SK-N-SH (cell line): ENCODE results near the gene C11orf42. TPM values are rescaled to one million over a fixed set of nuclear protein-coding genes. Genes with fewer than 3 reads are reported as not detected.

Experiments used
- CTCF ChIA-PET: fragments of 300-600, 350-600 bp; formaldehyde crosslinking; extraction: SDS; loops from one replicate; lab custom pipeline; 2021; lab: Yijun Ruan, JAX
- POLR2A ChIA-PET: fragments of 350-600 bp; sonication (Branson Sonifier 250); formaldehyde crosslinking; extraction: SDS; loops from one replicate; lab custom pipeline; 2020; ENCODE audit warnings: antibody characterized with exemption, inconsistent platforms; lab: Yijun Ruan, JAX
- DNase-seq: peaks from one replicate; pipeline ENCODE4 v3.0.0; 2012
- H2AFZ ChIP-seq: fragments of 200-600 bp; sonication (generic); 2 replicates; pipeline ENCODE4 v1.8.1; 2016; ENCODE audit warnings: antibody characterized with exemption, mild to moderate bottlenecking, low read depth
- H3F3A ChIP-seq: fragments of 200-600 bp; sonication (generic); replicated peaks from 2 replicates; pipeline ENCODE3; 2016; ENCODE audit warnings: antibody characterized with exemption, mild to moderate bottlenecking; ENCODE audit not compliant: insufficient read depth
- H3K27ac ChIP-seq, 2 experiments: fragments of 200-500 bp in 1 of 2; fragments of 200-600 bp in 1 of 2; sonication (Bioruptor generic) in 1 of 2; sonication (generic), shearing (Covaris generic) in 1 of 2; 2 replicates each; pipeline versions ENCODE4 v1.5.1 to v1.6.1; 2014 to 2016; ENCODE audit warnings: low read depth in 2 of 2, inconsistent platforms in 1 of 2, low read length in 1 of 2, mild to moderate bottlenecking in 1 of 2, mixed read lengths in 1 of 2
- H3K27me3 ChIP-seq: fragments of 200-600 bp; sonication (generic), shearing (Covaris generic); 2 replicates; pipeline ENCODE4 v1.6.1; 2016; ENCODE audit warnings: mixed run types; ENCODE audit not compliant: insufficient read depth
- H3K36me3 ChIP-seq, 2 experiments: fragments of 200-500 bp in 1 of 2; fragments of 200-600 bp in 1 of 2; sonication (Bioruptor generic) in 1 of 2; sonication (generic) in 1 of 2; replicated peaks in 1 of 2; 2 replicates each; pipeline versions ENCODE3 to v1.5.1; 2014 to 2016; ENCODE audit warnings: low read length in 1 of 2, mild to moderate bottlenecking in 1 of 2; ENCODE audit not compliant: insufficient read depth in 2 of 2, control insufficient read depth in 1 of 2
- H3K4me1 ChIP-seq, 2 experiments: fragments of 200-500 bp in 1 of 2; fragments of 200-600 bp in 1 of 2; sonication (Bioruptor generic) in 1 of 2; sonication (generic), shearing (Covaris generic) in 1 of 2; 2 replicates each; pipeline versions ENCODE4 v1.5.1 to v1.6.1; 2014 to 2016; ENCODE audit warnings: low read depth in 1 of 2, low read length in 1 of 2, mixed run types in 1 of 2; ENCODE audit not compliant: insufficient read depth in 2 of 2, control insufficient read depth in 1 of 2
- H3K4me2 ChIP-seq: fragments of 200-600 bp; sonication (generic), shearing (Covaris generic); 2 replicates; pipeline ENCODE4 v1.6.1; 2017; ENCODE audit warnings: mixed run types
- H3K4me3 ChIP-seq, 2 experiments: fragments of 200-500 bp in 1 of 2; fragments of 200-600 bp in 1 of 2; sonication (Bioruptor generic) in 1 of 2; sonication (generic), shearing (Covaris generic) in 1 of 2; 2 replicates each; pipeline versions ENCODE4 v1.5.1 to v1.8.1; 2014 to 2016; ENCODE audit warnings: low read depth in 2 of 2, inconsistent platforms in 1 of 2, low read length in 1 of 2, mild to moderate bottlenecking in 1 of 2, mixed read lengths in 1 of 2, moderate library complexity in 1 of 2
- H3K79me2 ChIP-seq: fragments of 200-600 bp; sonication (generic); 2 replicates; pipeline ENCODE4 v1.8.1; 2017; ENCODE audit warnings: mild to moderate bottlenecking; ENCODE audit not compliant: insufficient read depth
- H3K9ac ChIP-seq: fragments of 200-600 bp; sonication (generic); 2 replicates; pipeline ENCODE4 v1.6.1; 2017; ENCODE audit warnings: mixed run types
- H3K9me2 ChIP-seq: fragments of 200-600 bp; sonication (generic); 2 replicates; pipeline ENCODE4 v1.6.1; 2017; ENCODE audit warnings: mixed run types
- H3K9me3 ChIP-seq: fragments of 200-600 bp; sonication (generic); 2 replicates; pipeline ENCODE4 v1.6.1; 2017; ENCODE audit warnings: mixed run types, mild to moderate bottlenecking, moderate library complexity
- H4K20me1 ChIP-seq: fragments of 200-600 bp; sonication (generic); 2 replicates; pipeline ENCODE4 v1.6.1; 2017; ENCODE audit warnings: mild to moderate bottlenecking, mixed run types; ENCODE audit not compliant: insufficient read depth
- CHD2 ChIP-seq: fragments of 150-350 bp; IDR thresholded peaks from 2 replicates; pipeline ENCODE4 v1.6.1; 2018; ENCODE audit warnings: low read length; ENCODE audit not compliant: partially characterized antibody
- EZH2phosphoT487 ChIP-seq: fragments of 200-600 bp; sonication (generic); IDR thresholded peaks from 2 replicates; pipeline ENCODE4 v1.6.1; 2017; ENCODE audit warnings: low read depth, mixed run types, mild to moderate bottlenecking, antibody characterized with exemption, moderate library complexity, borderline replicate concordance
- FOXJ3 ChIP-seq: sonication (generic); formaldehyde crosslinking; IDR thresholded peaks from 2 replicates; pipeline ENCODE4 v1.5.1; 2020; ENCODE audit warnings: mild to moderate bottlenecking, missing genetic modification reagents
- FOXM1 ChIP-seq: IDR thresholded peaks from 2 replicates; pipeline ENCODE4 v1.4.0; 2012; ENCODE audit warnings: low read depth, mild to moderate bottlenecking
- GATA2 ChIP-seq: sonication (generic); formaldehyde crosslinking; IDR thresholded peaks from 2 replicates; pipeline ENCODE4 v1.5.0; 2020; ENCODE audit warnings: mild to moderate bottlenecking, missing genetic modification reagents
- MEF2A ChIP-seq: IDR thresholded peaks from 2 replicates; pipeline ENCODE4 v1.4.0; 2012; ENCODE audit warnings: low read depth, borderline replicate concordance
- RCOR1 ChIP-seq: fragments of 150-350 bp; IDR thresholded peaks from 2 replicates; pipeline ENCODE4 v1.6.1; 2017; ENCODE audit warnings: antibody characterized with exemption, low read length
- RXRA ChIP-seq: IDR thresholded peaks from 2 replicates; pipeline ENCODE4 v1.4.0; 2012; ENCODE audit warnings: low read depth, mild to moderate bottlenecking, borderline replicate concordance
- TCF12 ChIP-seq: IDR thresholded peaks from 2 replicates; pipeline ENCODE4 v1.4.0; 2012
- USF2 ChIP-seq: fragments of 150-350 bp; IDR thresholded peaks from 2 replicates; pipeline ENCODE4 v1.6.1; 2017; ENCODE audit warnings: antibody characterized with exemption, low read length, low read depth, borderline replicate concordance
- WGBS: methylation state at CpG from one replicate; pipeline ENCODE4 v1.1.6; 2017; ENCODE audit warnings: low lambda C conversion rate; 5-methylcytosine and 5-hydroxymethylcytosine counted together
- polyA plus RNA-seq, 3 experiments: library from polyadenylated mRNA; depleted of rRNA; stranded (reverse); fragments of >200 nt; gene quantifications; 2 replicates each; pipeline ENCODE4 v1.2.3, GENCODE V29; 2012
- TF ChIP-seq, protein P1 (sequence below): IDR thresholded peaks from 2 replicates; pipeline ENCODE4 v1.4.0; 2012; ENCODE audit warnings: low read depth, borderline replicate concordance

C11orf42 gene
- polyA plus RNA-seq, 1 of the 3 experiments (the other 2 are of a cell fraction), result not detected

DNA sequence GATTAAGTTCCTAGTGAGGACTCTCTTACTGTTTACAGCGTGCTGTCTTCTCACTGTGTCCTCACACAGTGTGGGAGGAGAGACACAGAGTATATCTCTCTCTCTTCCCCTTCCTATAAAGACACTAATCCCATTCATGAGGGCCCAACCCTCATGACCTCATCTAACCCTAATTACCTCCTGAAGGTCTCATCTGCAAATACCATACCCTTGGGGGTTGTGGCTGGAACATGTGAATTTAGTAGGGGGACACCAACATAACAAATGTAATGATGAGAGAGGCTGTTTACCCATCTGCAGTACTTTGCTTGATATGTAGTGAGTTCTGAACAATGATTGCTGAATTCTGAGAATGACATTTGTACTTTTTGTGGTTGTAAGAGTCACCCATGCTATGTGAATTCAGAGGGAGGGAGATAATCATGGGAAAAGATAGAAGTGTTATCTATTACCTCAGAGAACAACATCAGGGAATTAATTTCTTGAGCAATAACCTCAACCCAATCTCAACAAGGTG is 11.2 kb upstream of the C11orf42 start:
- Histone ChIP-seq H3K9me2 (no peaks in the 10 kb centered on the region), H3K4me2 (no peak overlapping the region), H3K27me3 (no peaks in the 10 kb centered on the region), H3F3A (no peaks in the 10 kb centered on the region), H3K9ac (no peak overlapping the region), H3K36me3 (no peaks in the 10 kb centered on the region), H2AFZ (no peak overlapping the region), H3K9me3 (no peaks in the 10 kb centered on the region), H3K4me3 (no peak overlapping the region), H3K27ac (no peak overlapping the region), H4K20me1 (no peaks in the 10 kb centered on the region), H3K4me1 (no peaks in the 10 kb centered on the region), H3K79me2 (no peaks in the 10 kb centered on the region)
- ChIA-PET POLR2A (no interaction called here), CTCF (no interaction called here)
- no peak for TF ChIP-seq MEF2A
- TF ChIP-seq, protein P1, sequence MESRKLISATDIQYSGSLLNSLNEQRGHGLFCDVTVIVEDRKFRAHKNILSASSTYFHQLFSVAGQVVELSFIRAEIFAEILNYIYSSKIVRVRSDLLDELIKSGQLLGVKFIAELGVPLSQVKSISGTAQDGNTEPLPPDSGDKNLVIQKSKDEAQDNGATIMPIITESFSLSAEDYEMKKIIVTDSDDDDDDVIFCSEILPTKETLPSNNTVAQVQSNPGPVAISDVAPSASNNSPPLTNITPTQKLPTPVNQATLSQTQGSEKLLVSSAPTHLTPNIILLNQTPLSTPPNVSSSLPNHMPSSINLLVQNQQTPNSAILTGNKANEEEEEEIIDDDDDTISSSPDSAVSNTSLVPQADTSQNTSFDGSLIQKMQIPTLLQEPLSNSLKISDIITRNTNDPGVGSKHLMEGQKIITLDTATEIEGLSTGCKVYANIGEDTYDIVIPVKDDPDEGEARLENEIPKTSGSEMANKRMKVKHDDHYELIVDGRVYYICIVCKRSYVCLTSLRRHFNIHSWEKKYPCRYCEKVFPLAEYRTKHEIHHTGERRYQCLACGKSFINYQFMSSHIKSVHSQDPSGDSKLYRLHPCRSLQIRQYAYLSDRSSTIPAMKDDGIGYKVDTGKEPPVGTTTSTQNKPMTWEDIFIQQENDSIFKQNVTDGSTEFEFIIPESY, result no peak
- no peak for TF ChIP-seq FOXJ3 (CRISPR knock-in tag)
- no peak for TF ChIP-seq EZH2phosphoT487
- no peak for TF ChIP-seq RXRA
- TF ChIP-seq TCF12, result no peak
- no peak for TF ChIP-seq GATA2 (CRISPR knock-in tag)
- no peak for TF ChIP-seq FOXM1
- TF ChIP-seq USF2, result no peak
- TF ChIP-seq RCOR1, result no peak
- DNase-seq, result no peak
- WGBS, result 17% methylated on average over 1 of the region's 1 CpG

DNA sequence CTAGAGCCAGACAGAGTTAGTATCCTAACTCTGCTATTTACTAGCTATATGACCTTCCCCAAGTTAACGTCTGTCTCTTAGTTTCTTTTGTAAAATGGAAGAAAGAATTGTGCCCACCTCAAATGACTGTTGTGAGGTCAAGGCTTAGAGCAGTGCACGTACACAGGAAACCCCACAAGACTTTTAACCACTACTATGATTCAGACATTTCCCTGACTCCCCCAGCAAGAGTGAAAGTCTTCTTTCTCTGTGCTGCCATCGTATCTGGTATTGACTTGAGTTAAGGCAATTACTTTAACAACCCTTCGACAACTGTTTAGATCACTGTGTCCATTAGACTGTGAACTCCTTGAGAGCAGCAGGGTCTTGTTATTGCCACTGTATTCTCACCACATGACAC is 9.0 kb upstream of the C11orf42 start:
- Histone ChIP-seq H3K27me3 (no peaks in the 10 kb centered on the region), H3K9me2 (no peaks in the 10 kb centered on the region), H3K9me3 (no peaks in the 10 kb centered on the region), H3K79me2 (no peaks in the 10 kb centered on the region), H3F3A (no peaks in the 10 kb centered on the region), H4K20me1 (no peaks in the 10 kb centered on the region), H3K9ac (no peak overlapping the region), H3K4me2 (no peak overlapping the region), H3K4me3 (no peak overlapping the region), H3K36me3 (no peaks in the 10 kb centered on the region), H2AFZ (no peak overlapping the region), H3K4me1 (no peaks in the 10 kb centered on the region), H3K27ac (no peak overlapping the region)
- ChIA-PET POLR2A (no interaction called here), CTCF (no interaction called here)
- TF ChIP-seq CHD2, result no peak
- no peak for DNase-seq
- WGBS, result 26% methylated on average over 4 of the region's 4 CpGs
